GM12801 (cell line): ENCODE results near the gene TAS2R3.

ENCODE experiments used
- CTCF ChIP-seq: IDR thresholded peaks from one replicate; pipeline ENCODE4 v1.5.1; 2011; ENCODE audit warnings: control low read depth; ENCODE audit not compliant: insufficient read length; ENCODE audit errors: extremely low read depth

The TAS2R3 gene

GRCh38 chr7:141748396-141748795, 15.5 kb upstream of the TAS2R3 start:
- TF ChIP-seq CTCF = no peak

- no peak for TF ChIP-seq CTCF
Measured at GRCh38 chr7:141752634-141753033, 11.3 kb upstream of the TAS2R3 start.

GRCh38 chr7:141754939-141755338, 9.0 kb upstream of the TAS2R3 start:
- TF ChIP-seq CTCF = no peak

DNA sequence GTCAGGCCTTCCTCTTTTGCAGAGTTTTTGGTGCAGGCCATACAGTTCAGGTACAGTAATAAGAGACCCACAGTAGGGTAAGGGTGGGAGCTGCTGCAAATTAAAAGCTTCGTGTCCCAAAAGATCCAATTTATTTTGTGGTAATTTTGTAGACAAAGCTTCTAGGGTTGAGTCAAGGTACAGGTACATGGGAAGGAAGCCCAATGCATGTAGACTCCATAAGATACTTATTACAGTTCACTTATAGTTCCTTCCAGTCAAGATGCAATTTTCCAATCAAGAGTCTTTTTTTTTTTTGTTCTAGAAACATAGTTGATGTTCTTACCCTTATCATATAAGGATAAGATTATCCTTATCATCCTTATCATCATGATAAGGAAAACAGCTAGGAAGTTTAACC, 12.5 kb downstream of the TAS2R3 start, which contains the start of gene TAS2R4:
Gene TAS2R4 (plus strand): TSS at position 301 of the 400 bp plus-strand sequence. CDS start 1,815 bp downstream, outside the sequence.
- no peak for TF ChIP-seq CTCF

GRCh38 chr7:141785706-141786552, 22.0 kb downstream of the TAS2R3 start:
- TF ChIP-seq CTCF = no peak

GRCh38 chr7:141788296-141788695, 24.4 kb downstream of the TAS2R3 start:
- TF ChIP-seq CTCF = no peak

GRCh38 chr7:141789917-141790316, 26.0 kb downstream of the TAS2R3 start, which contains the start of gene TAS2R5:
Gene TAS2R5, plus strand, starts transcription at chr7:141790217. Its CDS starts 145 bp downstream, at chr7:141790362.
- no peak for TF ChIP-seq CTCF
